Measurements from ENCODE around the gene CCDC107.

DNA sequence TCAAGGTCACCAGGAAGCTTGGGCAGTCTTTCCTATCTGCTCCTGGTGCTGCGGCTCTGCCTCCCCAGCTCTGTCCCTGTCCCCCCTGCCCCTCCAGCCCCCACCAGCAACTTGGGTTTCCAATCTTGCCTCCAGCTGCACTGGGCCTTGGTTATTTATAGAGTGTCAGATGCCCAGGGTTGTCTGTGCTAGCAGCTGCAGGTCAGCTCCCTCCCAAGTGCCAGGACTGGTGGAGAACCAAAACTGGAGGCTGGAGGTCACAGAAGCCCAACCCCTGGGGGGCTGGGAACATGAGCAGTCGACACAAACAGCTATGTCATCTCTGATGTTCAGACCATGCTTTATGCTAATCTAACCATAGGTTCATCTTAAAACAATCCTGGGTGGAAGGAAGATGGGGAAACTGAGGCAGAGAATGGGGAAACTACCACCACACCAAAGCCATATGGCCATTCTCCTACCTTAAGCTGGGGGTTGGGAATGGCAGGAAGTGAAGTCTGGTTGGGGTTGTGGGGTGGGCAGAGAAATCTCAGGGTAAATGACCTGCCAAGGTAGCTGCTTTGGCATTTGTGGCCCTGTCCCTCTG, 30.0 kb downstream of the CCDC107 start:
- TF ChIP-seq CTCF (conservative IDR thresholded peaks at IDR 0.05 in 1 of 2, IDR thresholded peaks at IDR 0.05 in 1 of 2; ENCODE audit: low read depth in 1 of 2, low read length in 2 of 2) (no peak), EZH2 (IDR thresholded peaks at IDR 0.05; ENCODE audit: low read length, missing control alignments) (no peak)

All from fibroblast of lung (primary cell).